Measurements from ENCODE around the gene ATP6V1F. TPM values are rescaled to one million over a fixed set of nuclear protein-coding genes. Genes with fewer than 3 reads are reported as not detected.

ATP6V1F gene
- total RNA-seq, 2 donors from 2014 or later: 122 to 157 TPM

- no peaks in the 10 kb centered on the region for H3K4me1 Mint-ChIP-seq
- peaks cover 21% of the 10 kb centered on the region for H3K9me3 Mint-ChIP-seq
- H3K27ac Mint-ChIP-seq: no peak overlapping the region
- no peak overlapping the region for H3K4me3 ChIP-seq (ENCODE audit: low read length)
- no peaks in the 10 kb centered on the region for H3K27me3 ChIP-seq (ENCODE audit: control insufficient read depth, insufficient read depth, low read length, poor library complexity, severe bottlenecking)
- H3K9ac ChIP-seq (ENCODE audit: extremely low read depth, low read length, poor library complexity, severe bottlenecking): no peak overlapping the region
- H3K9me3 ChIP-seq (ENCODE audit: control insufficient read depth, low read length): peaks cover 26% of the 10 kb centered on the region
- H3K27ac ChIP-seq (ENCODE audit: low read depth, low read length): no peak overlapping the region
- no peak for TF ChIP-seq CTCF (conservative IDR thresholded peaks at IDR 0.05)
- H3K36me3 Mint-ChIP-seq (ENCODE audit: low read depth): peaks cover 53% of the 10 kb centered on the region
- H3K27me3 Mint-ChIP-seq (ENCODE audit: insufficient read depth): no peaks in the 10 kb centered on the region
- H3K4me1 ChIP-seq (ENCODE audit: control insufficient read depth, insufficient read depth, low read length): no peaks in the 10 kb centered on the region
- DNase-seq: no peak
- H3K36me3 ChIP-seq (ENCODE audit: control insufficient read depth, insufficient read depth, low read length): peaks cover 36% of the 10 kb centered on the region
- no peak overlapping the region for H3K4me3 Mint-ChIP-seq
These were observed 36.7 kb downstream of the ATP6V1F start for GRCh38 chr7:128899392-128899791.

- no peak overlapping the region for H3K27ac ChIP-seq (ENCODE audit: low read depth, low read length)
- Mint-ChIP-seq H3K36me3 (ENCODE audit: low read depth) (peaks cover 57% of the 10 kb centered on the region), H3K4me1 (no peaks in the 10 kb centered on the region), H3K4me3 (no peak overlapping the region), H3K9me3 (peaks cover 21% of the 10 kb centered on the region), H3K27ac (no peak overlapping the region), H3K27me3 (ENCODE audit: insufficient read depth) (no peaks in the 10 kb centered on the region)
- H3K36me3 ChIP-seq (ENCODE audit: control insufficient read depth, insufficient read depth, low read length): peaks cover 36% of the 10 kb centered on the region
- H3K9me3 ChIP-seq (ENCODE audit: control insufficient read depth, low read length): peaks cover 26% of the 10 kb centered on the region
- no peak for DNase-seq
- 82% methylated on average over 1 of the region's 1 CpG; no CpG with 5 or more reads in 1 of the 2 experiments for WGBS, 2 experiments (ENCODE audit: insufficient coverage in 1 of 2, insufficient read length in 1 of 2)
- no peaks in the 10 kb centered on the region for H3K4me1 ChIP-seq (ENCODE audit: control insufficient read depth, insufficient read depth, low read length)
- H3K4me3 ChIP-seq (ENCODE audit: low read length): no peak overlapping the region
- no peak overlapping the region for H3K9ac ChIP-seq (ENCODE audit: extremely low read depth, low read length, poor library complexity, severe bottlenecking)
- no peak for TF ChIP-seq CTCF (conservative IDR thresholded peaks at IDR 0.05)
- no peaks in the 10 kb centered on the region for H3K27me3 ChIP-seq (ENCODE audit: control insufficient read depth, insufficient read depth, low read length, poor library complexity, severe bottlenecking)
These were observed 37.6 kb downstream of the ATP6V1F start for GRCh38 chr7:128900237-128900636.

- no peak for TF ChIP-seq CTCF (conservative IDR thresholded peaks at IDR 0.05)
- Histone ChIP-seq H3K36me3 (ENCODE audit: control insufficient read depth, insufficient read depth, low read length) (peaks cover 37% of the 10 kb centered on the region), H3K9ac (ENCODE audit: extremely low read depth, low read length, poor library complexity, severe bottlenecking) (no peak overlapping the region), H3K27ac (ENCODE audit: low read depth, low read length) (no peak overlapping the region), H3K9me3 (ENCODE audit: control insufficient read depth, low read length) (peaks cover 26% of the 10 kb centered on the region), H3K4me3 (ENCODE audit: low read length) (no peak overlapping the region), H3K4me1 (ENCODE audit: control insufficient read depth, insufficient read depth, low read length) (no peaks in the 10 kb centered on the region), H3K27me3 (ENCODE audit: control insufficient read depth, insufficient read depth, low read length, poor library complexity, severe bottlenecking) (no peaks in the 10 kb centered on the region)
- DNase-seq: no peak
- WGBS, 2 experiments (ENCODE audit: insufficient coverage in 1 of 2, insufficient read length in 1 of 2): 89 to 92% methylated on average over 10 to 12 of the region's 12 CpGs
- H3K27ac Mint-ChIP-seq: no peak overlapping the region
- H3K4me1 Mint-ChIP-seq: no peaks in the 10 kb centered on the region
- peaks cover 59% of the 10 kb centered on the region for H3K36me3 Mint-ChIP-seq (ENCODE audit: low read depth)
- H3K9me3 Mint-ChIP-seq: peaks cover 21% of the 10 kb centered on the region
- H3K27me3 Mint-ChIP-seq (ENCODE audit: insufficient read depth): no peaks in the 10 kb centered on the region
- H3K4me3 Mint-ChIP-seq: no peak overlapping the region
These were observed 40.3 kb downstream of the ATP6V1F start for GRCh38 chr7:128902761-128903585.
